Activated CD8-positive, alpha-beta memory T cell treated with anti-CD3 and anti-CD28 coated beads for 36 hours (primary cell): Measurements from ENCODE around the gene PIGW. TPM values are rescaled to one million over a fixed set of nuclear protein-coding genes. Genes with fewer than 3 reads are reported as not detected.

Source experiments
- total RNA-seq, 2 experiments: library from RNA; stranded (reverse); gene quantifications; one replicate each; pipeline ENCODE4 v1.2.3, GENCODE V29; 2021

Gene PIGW
- total RNA-seq, 2 experiments from 2014 or later = 36.7 to 37.6 TPM

Other genes starting within 250 kb of the PIGW start
- gene TBC1D3G, start 211.1 kb upstream of the PIGW start, total RNA-seq = not detected
- gene TBC1D3H, start 146.6 kb upstream of the PIGW start, total RNA-seq = 1 to 10 TPM in 1 of 2 experiments, under 1 TPM in 1; 0.84 to 1.0 TPM
- gene ZNHIT3, start 48.3 kb upstream of the PIGW start, total RNA-seq = 10 to 100 TPM; 55.4 to 59.3 TPM
- gene MYO19, start 119 bp upstream of the PIGW start, total RNA-seq = 100 to 1,000 TPM; 152 to 153 TPM
- gene GGNBP2, start 9.9 kb downstream of the PIGW start, total RNA-seq = 10 to 100 TPM; 64.7 to 67.1 TPM
- 10 to 100 TPM; 12.8 to 15.5 TPM for gene DHRS11, start 56.9 kb downstream of the PIGW start, total RNA-seq
- 10 to 100 TPM; 24.9 to 26.6 TPM for gene MRM1, start 66.6 kb downstream of the PIGW start, total RNA-seq